Measurements from ENCODE around the gene ZFYVE9. TPM values are rescaled to one million over a fixed set of nuclear protein-coding genes. Genes with fewer than 3 reads are reported as not detected.
"Not testable (repeated sequence)": the region's sequence is repeated elsewhere in the genome, so short reads cannot be mapped to it uniquely, and the experiment has no call there.

ZFYVE9 gene
- polyA plus RNA-seq, 1 experiment, result 20.7 TPM

DNA sequence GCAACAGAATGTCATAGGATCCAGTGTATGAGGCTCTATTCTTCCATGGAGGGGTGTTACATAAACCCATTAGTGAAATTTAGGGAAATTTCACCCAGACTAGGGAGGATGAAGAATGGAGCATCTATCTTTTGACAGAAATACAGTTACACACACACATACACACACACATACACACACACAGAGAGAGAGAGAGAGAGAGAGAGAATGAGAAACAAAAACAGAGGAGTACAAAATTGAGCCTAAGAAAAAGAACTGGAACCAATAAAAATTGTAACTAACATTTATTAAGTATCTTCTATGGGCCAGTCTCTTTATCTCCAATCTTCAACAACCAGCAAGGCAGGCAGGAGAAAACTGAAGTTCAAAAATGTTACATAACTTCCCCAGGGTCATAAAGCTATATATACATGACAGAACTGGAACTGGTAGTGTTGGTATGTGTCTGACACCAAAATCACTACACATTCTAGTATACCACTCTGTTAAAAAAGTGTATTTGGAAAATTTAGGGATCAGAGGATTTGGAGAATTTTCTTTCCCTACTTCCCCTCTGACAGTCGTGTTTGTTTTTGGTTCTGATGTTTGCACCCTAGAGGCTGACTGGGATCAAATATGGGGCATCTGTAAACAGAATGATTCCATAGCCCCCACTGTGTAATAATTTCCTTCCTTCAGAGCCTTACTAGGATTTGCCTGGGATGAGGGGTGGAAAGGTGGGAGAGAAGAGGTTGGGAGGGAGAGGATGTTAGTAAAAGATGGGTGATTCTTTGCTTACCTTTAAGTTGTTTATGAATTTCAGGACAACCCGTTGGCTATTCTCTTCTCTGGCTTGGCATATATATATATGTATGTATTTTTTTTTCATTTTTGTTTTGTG, 1.0 kb upstream of the ZFYVE9 start:
- no peak for TF ChIP-seq CTCF (IDR thresholded peaks at IDR 0.05; ENCODE audit: low read depth, low read length)
- no peak overlapping the region for H3K4me3 ChIP-seq (ENCODE audit: low read depth, low read length)
- ChIA-PET POLR2A (no interaction called here), CTCF (interaction anchor here (1.0 to 2.0 kb wide), 3 partner anchors 10 to 157 kb away, joined by 3 to 4 read pairs (median 3); no protein-coding TSS in a partner anchor)
- H3K27me3 ChIP-seq (ENCODE audit: control insufficient read depth, insufficient read depth, low read length), result no peaks in the 10 kb centered on the region
- no peak for DNase-seq (ENCODE audit: low read depth, low spot score)
- no peaks in the 10 kb centered on the region for H3K9me3 ChIP-seq (ENCODE audit: control insufficient read depth, insufficient read depth, low read length)
- H3K27ac ChIP-seq (ENCODE audit: low read depth, low read length), result no peak overlapping the region

- Histone ChIP-seq H3K9me3 (ENCODE audit: control insufficient read depth, insufficient read depth, low read length) (no peaks in the 10 kb centered on the region), H3K27me3 (ENCODE audit: control insufficient read depth, insufficient read depth, low read length) (no peaks in the 10 kb centered on the region), H3K4me3 (ENCODE audit: low read depth, low read length) (peak overlapping the region; percentile 80), H3K27ac (ENCODE audit: low read depth, low read length) (peak overlapping the region; percentile 55)
- no peak for TF ChIP-seq CTCF (IDR thresholded peaks at IDR 0.05; ENCODE audit: low read depth, low read length)
- ChIA-PET POLR2A (interaction anchor here (0.6 kb wide), 2 partner anchors 52 to 149 kb away, joined by 3 to 7 read pairs; no protein-coding TSS in a partner anchor), CTCF (interaction anchor here (0.6 to 1.6 kb wide), 7 partner anchors 9 to 154 kb away, joined by 3 to 4 read pairs (median 4); no protein-coding TSS in a partner anchor)
- DNase-seq (ENCODE audit: low read depth, low spot score), result no peak
These were observed 613 bp downstream of the ZFYVE9 start for GRCh38 chr1:52142220-52143183.

DNA sequence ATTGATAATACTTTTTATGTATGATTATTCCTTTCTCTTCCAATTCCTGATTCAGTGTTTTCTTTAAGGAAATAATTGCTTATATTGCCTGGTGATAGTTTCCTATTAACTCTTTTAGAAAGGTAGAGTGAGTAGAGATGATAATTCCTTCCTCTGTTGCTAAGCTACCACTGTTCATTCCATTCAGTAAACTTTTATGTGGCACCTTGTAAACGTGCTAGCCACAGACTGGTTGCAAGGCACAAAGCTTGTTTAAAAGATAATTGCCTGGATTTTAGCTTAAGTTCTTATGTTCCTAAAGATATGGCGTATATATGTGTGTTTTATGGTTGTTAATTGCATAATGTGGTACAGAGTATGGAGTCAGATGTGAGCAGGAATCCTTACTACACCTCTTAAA, 3.2 kb downstream of the ZFYVE9 start:
- Histone ChIP-seq H3K4me3 (ENCODE audit: low read depth, low read length) (no peak overlapping the region), H3K9me3 (ENCODE audit: control insufficient read depth, insufficient read depth, low read length) (no peaks in the 10 kb centered on the region), H3K27me3 (ENCODE audit: control insufficient read depth, insufficient read depth, low read length) (no peaks in the 10 kb centered on the region), H3K27ac (ENCODE audit: low read depth, low read length) (no peak overlapping the region)
- TF ChIP-seq CTCF (IDR thresholded peaks at IDR 0.05; ENCODE audit: low read depth, low read length), result no peak
- ChIA-PET CTCF (interaction anchor here (1.0 to 2.1 kb wide), 2 partner anchors 16 to 73 kb away, joined by 6 to 7 read pairs; no protein-coding TSS in a partner anchor), POLR2A (no interaction called here)
- DNase-seq (ENCODE audit: low read depth, low spot score), result no peak

GRCh38 chr1:52150445-52150844, 8.6 kb downstream of the ZFYVE9 start:
- POLR2A ChIA-PET; H3K4me3 ChIP-seq (ENCODE audit: low read depth, low read length); H3K27me3 ChIP-seq (ENCODE audit: control insufficient read depth, insufficient read depth, low read length); H3K9me3 ChIP-seq (ENCODE audit: control insufficient read depth, insufficient read depth, low read length); DNase-seq (ENCODE audit: low read depth, low spot score); H3K27ac ChIP-seq (ENCODE audit: low read depth, low read length): not testable (repeated sequence)
- CTCF ChIA-PET, result interaction anchor here (1.5 kb wide), 1 partner anchor 146 kb away, joined by 4 read pairs; no protein-coding TSS in a partner anchor

GRCh38 chr1:52150946-52151345, 9.1 kb downstream of the ZFYVE9 start:
- H3K9me3 ChIP-seq (ENCODE audit: control insufficient read depth, insufficient read depth, low read length), result no peaks in the 10 kb centered on the region
- ChIA-PET POLR2A (no interaction called here), CTCF (interaction anchor here (1.0 to 1.5 kb wide), 2 partner anchors 11 to 146 kb away, joined by 4 read pairs; no protein-coding TSS in a partner anchor)
- H3K27me3 ChIP-seq (ENCODE audit: control insufficient read depth, insufficient read depth, low read length), result no peaks in the 10 kb centered on the region
- H3K27ac ChIP-seq (ENCODE audit: low read depth, low read length), result no peak overlapping the region
- H3K4me3 ChIP-seq (ENCODE audit: low read depth, low read length), result no peak overlapping the region
- no peak for TF ChIP-seq CTCF (IDR thresholded peaks at IDR 0.05; ENCODE audit: low read depth, low read length)
- DNase-seq (ENCODE audit: low read depth, low spot score), result no peak

All from AG04450 (cell line).